ENCODE data around the gene CHSY1. TPM values are rescaled to one million over a fixed set of nuclear protein-coding genes. Genes with fewer than 3 reads are reported as not detected.

Gene CHSY1
- polyA plus RNA-seq, 1 donor from 2014 or later: 16.1 TPM

- Histone ChIP-seq H3K4me3 (ENCODE audit: low read length) (no peak overlapping the region), H3K9me2 (ENCODE audit: insufficient read depth, low read length) (no peaks in the 10 kb centered on the region), H4K20me1 (ENCODE audit: insufficient read depth) (no peaks in the 10 kb centered on the region), H2AFZ (ENCODE audit: low read depth, low read length) (no peak overlapping the region), H3K27me3 (ENCODE audit: insufficient read depth, low read depth, low read length) (no peaks in the 10 kb centered on the region), H3K27ac (ENCODE audit: low read length) (no peak overlapping the region), H3K9me3 (ENCODE audit: low read length) (no peaks in the 10 kb centered on the region), H3K9ac (ENCODE audit: low read length) (no peak overlapping the region), H3F3A (ENCODE audit: insufficient read depth, low read length, poor library complexity, severe bottlenecking) (no peaks in the 10 kb centered on the region), H3K36me3 (ENCODE audit: insufficient read depth, low read length) (no peaks in the 10 kb centered on the region), H3K79me2 (replicated peaks; ENCODE audit: insufficient read depth, low read length) (no peaks in the 10 kb centered on the region), H3K4me2 (ENCODE audit: low read length) (no peak overlapping the region)
- TF ChIP-seq REST (IDR thresholded peaks at IDR 0.05; ENCODE audit: borderline replicate concordance) (no peak), SMC3 (conservative IDR thresholded peaks at IDR 0.05; ENCODE audit: poor library complexity) (no peak), EZH2 (IDR thresholded peaks at IDR 0.05; ENCODE audit: borderline replicate concordance, insufficient read depth, low read length, poor library complexity, severe bottlenecking) (no peak), POLR2AphosphoS5 (IDR thresholded peaks at IDR 0.05) (no peak), CTCF (IDR thresholded peaks at IDR 0.05; ENCODE audit: poor library complexity, severe bottlenecking) (no peak), EP300 (conservative IDR thresholded peaks at IDR 0.05; ENCODE audit: poor library complexity, severe bottlenecking) (no peak), RAD21 (conservative IDR thresholded peaks at IDR 0.05) (no peak), MXI1 (conservative IDR thresholded peaks at IDR 0.05; ENCODE audit: poor library complexity, severe bottlenecking) (no peak), TAF1 (IDR thresholded peaks at IDR 0.05; ENCODE audit: low read depth) (no peak)
Observed at GRCh38 chr15:101145362-101145761, 106.5 kb downstream of the CHSY1 start.

- Histone ChIP-seq H3F3A (ENCODE audit: insufficient read depth, low read length, poor library complexity, severe bottlenecking) (no peaks in the 10 kb centered on the region), H3K4me3 (ENCODE audit: low read length) (no peak overlapping the region), H3K36me3 (ENCODE audit: insufficient read depth, low read length) (no peaks in the 10 kb centered on the region), H3K27ac (ENCODE audit: low read length) (no peak overlapping the region), H3K79me2 (replicated peaks; ENCODE audit: insufficient read depth, low read length) (no peaks in the 10 kb centered on the region), H3K27me3 (ENCODE audit: insufficient read depth, low read depth, low read length) (no peaks in the 10 kb centered on the region), H3K4me2 (ENCODE audit: low read length) (no peak overlapping the region), H3K9me2 (ENCODE audit: insufficient read depth, low read length) (no peaks in the 10 kb centered on the region), H3K9ac (ENCODE audit: low read length) (no peak overlapping the region), H2AFZ (ENCODE audit: low read depth, low read length) (no peak overlapping the region), H3K9me3 (ENCODE audit: low read length) (no peaks in the 10 kb centered on the region), H4K20me1 (ENCODE audit: insufficient read depth) (no peaks in the 10 kb centered on the region)
- TF ChIP-seq EP300 (conservative IDR thresholded peaks at IDR 0.05; ENCODE audit: poor library complexity, severe bottlenecking) (no peak), CTCF (IDR thresholded peaks at IDR 0.05; ENCODE audit: poor library complexity, severe bottlenecking) (no peak), RAD21 (conservative IDR thresholded peaks at IDR 0.05) (no peak), POLR2AphosphoS5 (IDR thresholded peaks at IDR 0.05) (no peak), TAF1 (IDR thresholded peaks at IDR 0.05; ENCODE audit: low read depth) (no peak), SMC3 (conservative IDR thresholded peaks at IDR 0.05; ENCODE audit: poor library complexity) (no peak), MXI1 (conservative IDR thresholded peaks at IDR 0.05; ENCODE audit: poor library complexity, severe bottlenecking) (no peak), REST (IDR thresholded peaks at IDR 0.05; ENCODE audit: borderline replicate concordance) (no peak), EZH2 (IDR thresholded peaks at IDR 0.05; ENCODE audit: borderline replicate concordance, insufficient read depth, low read length, poor library complexity, severe bottlenecking) (no peak)
Observed at GRCh38 chr15:101143321-101143720, 108.5 kb downstream of the CHSY1 start.

All from neural cell (in vitro differentiated cells).